Stimulated activated CD8-positive, alpha-beta memory T cell treated with anti-CD3 and anti-CD28 coated beads, Interleukin-2, amount 100 ng/mL, for 1 hour (primary cell): ENCODE results near the gene KRTAP4-9.
"Not testable (repeated sequence)": the region's sequence is repeated elsewhere in the genome, so short reads cannot be mapped to it uniquely, and the experiment has no call there.

Experiments
- DNase-seq, 2 donors: peaks; one replicate each; pipeline ENCODE4 v3.0.0-alpha.2; 2020; ENCODE audit warnings: low read depth in 2 of 2

The KRTAP4-9 gene

DNA sequence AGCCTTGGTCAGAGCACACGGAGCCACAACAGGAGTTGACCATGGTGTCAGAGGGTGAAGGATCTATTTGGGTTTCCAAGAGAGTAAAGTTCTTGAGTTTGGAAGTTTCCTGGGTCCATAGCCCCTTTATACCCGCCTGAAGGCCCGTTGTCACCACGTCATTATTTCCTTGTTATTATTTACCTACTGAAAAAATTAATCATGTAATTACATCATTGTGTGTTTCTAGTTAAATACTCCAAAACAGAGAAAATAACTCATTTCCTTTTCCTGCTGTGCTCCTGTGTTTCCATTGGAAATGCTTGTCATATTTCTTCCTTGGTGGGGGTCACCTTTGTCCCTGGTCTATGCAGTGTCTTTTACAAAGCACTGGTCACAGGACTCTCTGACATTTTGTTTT, 7.1 kb upstream of the KRTAP4-9 start, which contains the start of gene KRTAP4-8:
Gene KRTAP4-8, minus strand, starts transcription at position 101 of the 400 bp plus-strand sequence. Its CDS starts 58 bp downstream, at position 43.
- DNase-seq: no peak

DNA sequence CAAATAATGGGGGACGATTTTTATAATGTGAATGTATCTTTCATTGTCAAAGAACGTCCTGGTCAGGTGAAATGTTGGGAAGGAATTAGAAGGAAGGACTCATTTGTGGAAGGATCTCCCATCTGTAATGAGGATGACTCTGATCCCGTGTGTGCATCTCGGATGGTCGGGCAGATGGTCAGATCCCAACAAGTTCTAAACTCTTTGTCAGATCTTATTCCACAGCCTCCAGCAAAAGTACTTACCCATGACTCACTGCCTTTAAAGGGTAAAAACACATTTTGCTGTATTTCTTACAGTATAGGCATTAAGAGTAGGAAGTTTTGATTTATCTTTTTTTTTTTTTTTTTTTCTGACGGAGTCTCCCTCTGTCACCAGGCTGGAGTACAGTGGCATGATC, 6.7 kb upstream of the KRTAP4-9 start:
- no peak for DNase-seq

GRCh38 chr17:41099682-41100480, 5.3 kb upstream of the KRTAP4-9 start:
- not testable (repeated sequence) for DNase-seq

GRCh38 chr17:41101586-41102259, 3.5 kb upstream of the KRTAP4-9 start, which contains the start of gene KRTAP4-16:
Gene KRTAP4-16 (minus strand): TSS chr17:41102209. CDS start chr17:41102209, 0 bp downstream.
- no peak for DNase-seq

- DNase-seq: no peak
Measured at GRCh38 chr17:41103896-41104295, 1.3 kb upstream of the KRTAP4-9 start.

DNA sequence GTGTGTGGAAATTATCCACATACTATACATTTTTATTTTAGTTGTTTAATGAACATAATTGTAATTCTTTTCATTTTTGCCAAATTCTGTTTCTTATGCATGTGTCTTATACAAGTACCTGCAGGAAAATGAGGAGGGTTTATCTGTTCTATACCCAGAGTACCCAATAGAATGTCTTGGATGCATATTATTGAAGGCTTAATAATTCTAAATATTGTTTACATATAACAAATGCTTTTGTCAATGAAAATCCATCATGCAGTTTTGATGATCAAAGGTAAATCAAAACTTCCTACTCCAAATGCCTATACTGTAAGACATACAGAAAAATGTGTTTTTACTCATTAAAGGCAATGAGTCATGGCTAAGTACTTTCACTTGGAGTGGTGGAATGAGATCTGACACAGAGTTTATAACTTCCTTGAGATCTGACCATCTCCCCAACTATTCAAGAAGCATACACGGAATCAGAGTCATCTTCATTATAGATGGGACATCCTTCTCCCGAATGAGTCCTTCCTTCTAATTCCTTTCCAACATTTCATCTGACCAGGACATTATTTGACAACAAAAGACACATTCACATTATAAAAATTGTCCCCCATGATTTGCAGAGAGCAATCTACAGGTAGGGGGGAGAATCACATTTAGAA, 677 bp upstream of the KRTAP4-9 start:
- DNase-seq: not testable (repeated sequence)

GRCh38 chr17:41107941-41108450, 2.8 kb downstream of the KRTAP4-9 start:
- DNase-seq: no peak

DNA sequence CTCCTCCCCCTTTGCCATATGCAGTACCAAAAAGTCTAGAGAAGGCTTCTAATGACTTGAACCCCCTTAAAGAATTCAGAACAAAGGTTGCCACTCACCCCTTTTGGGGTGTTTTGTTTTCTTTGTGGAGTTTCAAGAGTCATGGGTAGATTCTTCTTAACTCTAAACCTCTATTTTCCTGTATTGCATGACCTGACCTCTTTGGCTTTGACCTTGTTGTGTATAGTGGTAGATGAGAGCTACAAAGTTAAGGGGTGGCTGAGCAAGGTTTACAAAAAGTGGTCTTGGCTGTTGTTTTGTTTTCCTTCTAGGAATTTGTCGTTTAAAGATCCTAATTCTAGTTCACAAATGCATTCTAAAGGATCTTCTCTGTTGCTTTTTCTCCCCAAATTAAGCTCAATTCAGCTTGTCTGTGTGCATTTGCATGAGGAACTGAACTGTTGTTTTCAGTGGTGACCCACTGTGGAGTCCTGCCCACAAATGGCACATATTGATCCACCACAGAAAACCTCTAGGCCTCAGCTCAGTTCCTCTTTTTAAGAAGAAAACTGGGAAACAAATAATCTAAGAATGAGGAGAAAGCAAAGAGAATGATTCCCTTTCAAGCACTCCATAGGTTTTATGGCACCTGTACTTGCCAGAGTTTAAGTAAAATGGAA, 3.7 kb downstream of the KRTAP4-9 start:
- not testable (repeated sequence) for DNase-seq

DNA sequence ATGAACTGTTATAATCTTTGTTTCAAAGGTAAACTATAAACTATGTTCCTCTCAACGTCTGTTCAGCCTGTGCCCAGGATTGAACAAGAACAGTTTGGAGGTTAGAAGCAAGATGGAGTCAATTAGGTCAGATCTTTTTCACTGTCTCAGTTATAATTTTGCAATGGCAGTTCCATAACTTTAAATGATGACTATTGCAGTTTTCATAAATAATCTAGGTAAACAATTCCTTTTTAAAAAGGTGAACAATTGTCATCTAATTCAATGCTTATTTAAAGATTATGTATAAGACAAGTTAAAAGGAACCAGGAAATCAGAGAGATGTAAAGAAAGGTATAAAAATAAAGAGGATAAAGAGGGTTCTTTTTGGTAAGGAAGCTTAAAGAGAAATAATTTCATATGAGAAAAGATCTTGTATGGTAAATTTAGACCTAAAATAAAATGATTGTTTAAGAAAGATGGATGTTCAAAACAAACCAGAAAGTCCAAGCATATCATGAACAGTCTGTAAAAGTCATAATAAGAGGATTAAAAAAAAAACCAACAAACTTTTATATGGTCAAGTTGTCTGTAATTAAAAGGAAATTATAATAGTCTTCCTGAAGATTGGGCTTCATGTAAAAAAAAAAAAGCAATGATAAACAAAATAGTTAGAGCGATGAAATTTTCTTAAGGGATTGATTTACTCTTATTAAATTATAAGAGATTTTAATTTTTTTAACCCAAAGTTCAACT, 6.1 kb downstream of the KRTAP4-9 start:
- no peak for DNase-seq

- no peak for DNase-seq
Measured at GRCh38 chr17:41116297-41116696, 11.1 kb downstream of the KRTAP4-9 start.

- DNase-seq: not testable (repeated sequence)
Measured at GRCh38 chr17:41117846-41118386, 12.7 kb downstream of the KRTAP4-9 start, which contains the start of gene KRTAP4-11. Gene KRTAP4-11 (minus strand): TSS chr17:41118373. CDS start chr17:41118315, 58 bp downstream.

- DNase-seq: no peak
Measured at GRCh38 chr17:41118721-41119120, 13.5 kb downstream of the KRTAP4-9 start.

DNA sequence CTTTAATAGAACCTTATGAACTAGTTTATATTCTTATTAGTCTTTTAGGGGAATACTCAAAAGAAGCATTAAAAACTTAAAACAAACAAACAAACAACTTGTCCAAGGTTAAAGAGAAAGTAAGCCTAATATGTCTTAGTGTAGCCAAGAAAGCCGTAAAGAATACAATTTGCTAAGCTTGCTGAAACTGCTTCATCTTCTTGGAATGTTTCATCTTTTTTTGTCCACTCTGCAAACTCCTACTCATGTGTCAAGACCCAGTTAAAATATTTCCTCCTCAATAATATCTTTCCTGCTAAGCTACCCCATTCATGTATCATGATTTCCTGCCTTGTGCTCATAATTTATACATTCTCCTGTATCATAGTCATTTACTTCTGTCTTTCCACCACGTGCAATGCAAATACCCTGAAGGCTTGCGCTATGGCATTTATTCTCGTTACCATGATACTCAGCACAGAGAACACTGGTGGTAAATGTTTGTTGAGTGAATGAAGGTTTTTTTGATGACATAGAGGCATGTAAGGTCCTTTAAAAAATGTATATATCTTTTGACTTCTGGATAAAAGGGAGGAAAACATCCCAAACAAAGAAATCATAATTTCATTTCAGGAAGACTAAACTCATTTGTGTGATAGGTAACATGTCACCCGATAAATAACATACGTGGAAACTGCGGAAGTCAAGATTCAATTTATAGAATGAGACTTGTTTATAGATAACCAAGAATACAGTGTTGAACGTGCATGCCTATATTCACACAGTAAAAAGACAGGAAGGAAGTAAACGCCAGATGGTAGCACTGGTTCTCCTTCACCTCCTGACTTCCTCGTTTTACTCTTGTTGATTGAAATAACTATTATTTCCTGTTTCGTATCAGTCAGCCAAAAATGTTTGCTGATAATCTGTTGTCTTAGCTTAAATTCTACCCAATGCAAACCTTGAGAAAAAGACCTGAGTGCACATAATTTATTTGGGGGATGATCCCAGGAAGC, 14.8 kb downstream of the KRTAP4-9 start:
- DNase-seq: not testable (repeated sequence)

GRCh38 chr17:41121742-41122141, 16.6 kb downstream of the KRTAP4-9 start:
- DNase-seq: no peak

DNA sequence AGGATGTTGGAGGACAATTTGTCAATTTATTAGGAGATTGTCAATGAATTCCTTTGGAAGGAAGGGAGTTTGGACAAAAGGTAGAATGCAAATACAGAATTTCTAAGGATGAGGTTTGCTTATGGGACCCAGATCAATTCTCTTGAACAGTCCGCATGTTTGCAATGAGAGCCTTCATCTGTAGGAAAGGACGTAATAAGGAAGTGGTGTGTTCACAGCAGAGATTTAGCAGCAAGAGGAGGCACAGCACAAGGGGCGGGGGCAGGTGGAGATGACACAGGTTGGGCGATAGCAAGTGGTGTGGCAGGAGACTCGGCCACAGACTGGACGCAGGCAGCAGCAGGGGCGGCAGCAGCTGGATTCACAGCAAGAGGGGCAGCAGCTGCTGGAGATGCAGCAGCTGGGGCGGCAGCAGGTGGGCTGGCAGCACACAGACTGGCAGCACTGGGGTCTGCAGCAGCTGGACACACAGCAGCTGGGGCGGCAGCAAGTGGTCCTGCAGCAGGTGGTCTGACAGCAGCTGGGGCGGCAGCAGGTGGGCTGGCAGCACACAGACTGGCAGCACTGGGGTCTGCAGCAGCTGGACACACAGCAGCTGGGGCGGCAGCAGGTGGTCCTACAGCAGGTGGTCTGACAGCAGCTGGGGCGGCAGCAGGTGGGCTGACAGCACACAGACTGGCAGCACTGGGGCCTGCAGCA, 18.3 kb downstream of the KRTAP4-9 start:
- not testable (repeated sequence) for DNase-seq

DNA sequence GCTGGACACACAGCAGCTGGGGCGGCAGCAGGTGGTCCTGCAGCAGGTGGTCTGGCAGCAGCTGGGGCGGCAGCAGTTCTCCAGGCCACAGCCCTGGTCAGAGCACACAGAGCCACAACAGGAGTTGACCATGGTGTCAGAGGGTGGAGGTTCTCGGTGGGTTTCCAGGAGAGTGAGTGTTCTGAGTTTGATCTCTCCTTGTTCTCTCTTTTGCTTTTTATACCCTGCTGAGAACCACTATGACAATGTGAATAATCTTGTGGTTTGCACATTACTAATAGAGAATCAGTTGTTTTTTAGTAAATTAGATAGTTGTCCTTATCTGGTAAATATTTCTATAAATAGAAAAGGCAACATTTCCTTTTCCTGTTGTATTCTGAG, 18.8 kb downstream of the KRTAP4-9 start, which contains the start of gene KRTAP4-12:
Gene KRTAP4-12, minus strand, starts transcription at position 192 of the 381 bp plus-strand sequence. Its CDS starts 60 bp downstream, at position 132.
- DNase-seq: not testable (repeated sequence)

DNA sequence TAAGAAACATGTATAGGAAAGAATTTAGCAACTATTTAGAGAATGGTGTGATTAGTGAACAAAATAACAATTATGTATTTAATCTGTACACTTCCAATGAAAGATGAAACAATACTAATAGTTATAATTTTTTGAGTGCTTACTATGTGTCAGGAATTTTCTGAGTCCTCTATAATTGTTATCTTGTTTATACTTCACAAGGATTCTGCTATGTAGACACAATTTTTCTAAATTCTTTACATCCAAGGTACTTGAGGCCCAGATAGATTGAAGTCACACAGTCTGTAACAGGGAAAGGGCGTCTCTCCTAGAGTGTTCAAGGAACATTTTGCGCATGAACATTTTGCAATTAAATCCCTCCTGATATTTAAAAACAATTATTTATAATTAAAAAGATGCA, 19.9 kb downstream of the KRTAP4-9 start:
- no peak for DNase-seq

DNA sequence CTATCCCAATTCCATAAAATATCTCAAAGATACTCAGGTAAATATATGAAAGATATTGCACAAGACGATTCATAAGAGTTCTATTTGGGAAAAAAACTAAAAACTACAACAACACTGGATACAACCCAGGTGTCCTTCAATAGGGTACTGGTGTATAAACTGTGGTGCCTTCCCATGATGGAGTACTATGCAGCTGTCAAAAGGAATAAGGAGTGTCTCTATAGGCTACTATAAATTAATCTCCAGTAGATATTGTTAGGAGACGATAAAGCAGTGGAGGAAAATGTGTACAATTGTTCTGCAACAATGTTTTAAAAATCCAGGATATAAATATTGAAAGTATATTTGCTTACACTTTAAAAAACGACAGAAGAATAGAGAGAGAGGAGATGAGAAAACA, 21.2 kb downstream of the KRTAP4-9 start:
- DNase-seq: no peak
